ENCODE measurements around the gene RAD51B. TPM values are rescaled to one million over a fixed set of nuclear protein-coding genes. Genes with fewer than 3 reads are reported as not detected.

Gene RAD51B
- total RNA-seq, 1 experiment from 2014 or later, result 10.8 TPM

DNA sequence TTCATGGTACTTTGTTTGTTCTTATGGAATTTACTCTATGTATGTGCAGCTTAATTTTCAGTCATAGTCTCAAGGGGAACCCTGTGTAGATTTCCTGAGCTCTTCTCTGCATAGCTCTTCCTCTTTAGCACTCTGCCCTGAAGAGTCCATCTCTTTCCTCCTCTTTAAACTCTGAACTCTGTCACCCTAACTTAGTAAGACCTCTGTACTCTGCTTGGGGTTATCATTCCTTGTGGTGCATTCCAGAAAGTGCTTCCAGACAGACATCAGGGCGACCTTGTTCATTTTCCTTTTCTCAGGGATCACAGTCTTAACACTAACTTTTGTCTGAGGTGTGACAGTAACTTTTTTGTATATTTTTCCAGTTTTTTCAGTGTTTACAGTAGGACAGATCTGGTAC is 179.3 kb downstream of the RAD51B start:
- intact Hi-C loops (cut with micrococcal nuclease), result no loop called here
- H3K4me2 ChIP-seq (ENCODE audit: low read length), result no peak overlapping the region
- H4K20me1 ChIP-seq (ENCODE audit: low read length), result no peaks in the 10 kb centered on the region
- H2AFZ ChIP-seq (ENCODE audit: low read length), result no peak overlapping the region
- H3K9me2 ChIP-seq (replicated peaks; ENCODE audit: low read length), result no peaks in the 10 kb centered on the region
- CTCF ChIA-PET, result interaction anchor here (0.5 kb wide), 1 partner anchor 649 kb away, joined by 3 read pairs; no protein-coding TSS in a partner anchor
- no peak overlapping the region for H3K27ac ChIP-seq (ENCODE audit: low read length)
- DNase-seq, result no peak
- POLR2A ChIA-PET (ENCODE audit: unreplicated experiment), result interaction anchor here (0.6 to 0.7 kb wide), 2 partner anchors 181 to 834 kb away, joined by 3 to 6 read pairs; no protein-coding TSS in a partner anchor
- H3K79me2 ChIP-seq (ENCODE audit: low read length), result no peaks in the 10 kb centered on the region
- no TSS peak for BruUV-seq (replicated peaks)
- no peaks in the 10 kb centered on the region for H3K9me3 ChIP-seq (ENCODE audit: low read length)
- no peak overlapping the region for H3K9ac ChIP-seq (ENCODE audit: low read length)
- no peak for ATAC-seq
- TF ChIP-seq EZH2 (IDR thresholded peaks at IDR 0.05; ENCODE audit: low read length, unreplicated experiment) (no peak), EZH2phosphoT487 (IDR thresholded peaks at IDR 0.05; ENCODE audit: borderline replicate concordance, low read length) (no peak)
- TF ChIP-seq, protein P1, sequence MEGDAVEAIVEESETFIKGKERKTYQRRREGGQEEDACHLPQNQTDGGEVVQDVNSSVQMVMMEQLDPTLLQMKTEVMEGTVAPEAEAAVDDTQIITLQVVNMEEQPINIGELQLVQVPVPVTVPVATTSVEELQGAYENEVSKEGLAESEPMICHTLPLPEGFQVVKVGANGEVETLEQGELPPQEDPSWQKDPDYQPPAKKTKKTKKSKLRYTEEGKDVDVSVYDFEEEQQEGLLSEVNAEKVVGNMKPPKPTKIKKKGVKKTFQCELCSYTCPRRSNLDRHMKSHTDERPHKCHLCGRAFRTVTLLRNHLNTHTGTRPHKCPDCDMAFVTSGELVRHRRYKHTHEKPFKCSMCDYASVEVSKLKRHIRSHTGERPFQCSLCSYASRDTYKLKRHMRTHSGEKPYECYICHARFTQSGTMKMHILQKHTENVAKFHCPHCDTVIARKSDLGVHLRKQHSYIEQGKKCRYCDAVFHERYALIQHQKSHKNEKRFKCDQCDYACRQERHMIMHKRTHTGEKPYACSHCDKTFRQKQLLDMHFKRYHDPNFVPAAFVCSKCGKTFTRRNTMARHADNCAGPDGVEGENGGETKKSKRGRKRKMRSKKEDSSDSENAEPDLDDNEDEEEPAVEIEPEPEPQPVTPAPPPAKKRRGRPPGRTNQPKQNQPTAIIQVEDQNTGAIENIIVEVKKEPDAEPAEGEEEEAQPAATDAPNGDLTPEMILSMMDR (conservative IDR thresholded peaks at IDR 0.05; ENCODE audit: low read depth, low read length), result no peak
- peaks cover 20% of the 10 kb centered on the region for H3K4me1 ChIP-seq (ENCODE audit: insufficient read depth, low read length)
- no peaks in the 10 kb centered on the region for H3K27me3 ChIP-seq (ENCODE audit: low read length)
- H3K36me3 ChIP-seq (ENCODE audit: low read depth, low read length), result no peaks in the 10 kb centered on the region
- H3F3A ChIP-seq (ENCODE audit: low read length, unreplicated experiment), result no peaks in the 10 kb centered on the region
- H3K4me3 ChIP-seq (ENCODE audit: low read length), result no peak overlapping the region

DNA sequence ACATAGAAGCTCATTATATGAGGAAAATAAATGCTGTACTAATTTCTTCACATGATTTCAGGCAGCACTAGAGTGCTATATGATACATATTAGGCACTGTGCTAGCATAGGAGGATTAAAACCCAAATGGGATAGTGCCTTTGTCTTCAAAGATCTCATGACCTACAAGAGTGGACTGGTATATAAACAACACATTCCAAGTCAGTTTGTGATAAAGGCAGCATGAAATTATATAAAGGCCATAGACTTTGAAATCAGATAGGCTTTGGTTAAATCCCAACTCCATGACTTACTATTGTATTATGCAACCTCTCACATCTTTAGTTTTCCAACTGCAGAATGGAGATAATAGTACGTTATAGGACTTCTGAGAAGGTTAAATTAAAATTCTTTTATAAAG is 179.7 kb downstream of the RAD51B start:
- BruUV-seq (replicated peaks), result no TSS peak
- Histone ChIP-seq H4K20me1 (ENCODE audit: low read length) (no peaks in the 10 kb centered on the region), H3K4me3 (ENCODE audit: low read length) (no peak overlapping the region), H3K9me2 (replicated peaks; ENCODE audit: low read length) (no peaks in the 10 kb centered on the region), H3F3A (ENCODE audit: low read length, unreplicated experiment) (no peaks in the 10 kb centered on the region), H3K36me3 (ENCODE audit: low read depth, low read length) (no peaks in the 10 kb centered on the region), H3K27me3 (ENCODE audit: low read length) (no peaks in the 10 kb centered on the region), H3K4me1 (ENCODE audit: insufficient read depth, low read length) (peaks cover 20% of the 10 kb centered on the region), H2AFZ (ENCODE audit: low read length) (no peak overlapping the region), H3K4me2 (ENCODE audit: low read length) (peak overlapping the region; percentile 87), H3K9me3 (ENCODE audit: low read length) (no peaks in the 10 kb centered on the region), H3K79me2 (ENCODE audit: low read length) (no peaks in the 10 kb centered on the region), H3K9ac (ENCODE audit: low read length) (no peak overlapping the region), H3K27ac (ENCODE audit: low read length) (peak overlapping the region; percentile 64)
- intact Hi-C loops (cut with micrococcal nuclease), result no loop called here
- CTCF ChIA-PET, result no interaction called here
- peak; percentile 5 for ATAC-seq
- no peak for TF ChIP-seq EZH2phosphoT487 (IDR thresholded peaks at IDR 0.05; ENCODE audit: borderline replicate concordance, low read length)
- no peak for TF ChIP-seq EZH2 (IDR thresholded peaks at IDR 0.05; ENCODE audit: low read length, unreplicated experiment)
- TF ChIP-seq, protein P1 (conservative IDR thresholded peaks at IDR 0.05; ENCODE audit: low read depth, low read length), result no peak
- POLR2A ChIA-PET (ENCODE audit: unreplicated experiment), result interaction anchor here (0.6 to 0.7 kb wide), 2 partner anchors 181 to 833 kb away, joined by 3 to 6 read pairs; no protein-coding TSS in a partner anchor
- peak; percentile 19 for DNase-seq

DNA sequence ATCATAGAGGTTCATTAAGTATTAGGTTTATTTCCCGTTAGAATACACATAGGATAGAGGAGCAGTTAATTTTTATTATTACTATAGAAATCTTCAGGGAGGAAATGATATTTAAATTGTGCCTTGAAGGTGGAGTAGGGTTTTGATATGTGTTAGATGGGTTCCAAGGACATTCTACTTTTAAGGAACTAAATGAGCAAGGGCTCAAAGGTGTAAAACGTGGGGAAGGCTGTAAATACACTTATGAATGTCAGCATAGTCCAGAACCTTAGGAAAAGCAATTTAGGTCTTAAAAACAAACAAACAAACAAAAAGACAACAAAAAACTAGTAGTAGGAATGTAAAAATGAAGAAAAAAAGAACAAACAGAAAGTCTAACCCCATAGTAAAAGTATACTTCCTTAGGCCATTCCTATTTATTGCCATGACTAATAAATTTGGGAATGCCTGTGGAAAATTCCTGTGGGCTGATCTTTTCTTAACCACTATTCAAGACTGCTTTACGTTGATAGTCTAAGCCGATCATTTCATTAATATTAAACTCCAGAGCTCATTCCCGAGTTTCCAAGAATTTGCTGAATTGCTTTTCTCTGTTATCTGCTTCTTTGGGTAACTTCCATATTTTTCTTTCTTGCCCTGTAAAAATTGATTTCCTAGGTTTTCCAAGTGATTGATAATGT is 180.3 kb downstream of the RAD51B start:
- Histone ChIP-seq H3K4me2 (ENCODE audit: low read length) (peak overlapping the region; percentile 87), H3K4me3 (ENCODE audit: low read length) (peak overlapping the region; percentile 60), H3K9me2 (replicated peaks; ENCODE audit: low read length) (no peaks in the 10 kb centered on the region), H3K4me1 (ENCODE audit: insufficient read depth, low read length) (peaks cover 20% of the 10 kb centered on the region), H3F3A (ENCODE audit: low read length, unreplicated experiment) (no peaks in the 10 kb centered on the region), H3K79me2 (ENCODE audit: low read length) (no peaks in the 10 kb centered on the region), H2AFZ (ENCODE audit: low read length) (peak overlapping the region; percentile 63; the same call in 1 of the 2 replicates), H3K27me3 (ENCODE audit: low read length) (no peaks in the 10 kb centered on the region), H4K20me1 (ENCODE audit: low read length) (no peaks in the 10 kb centered on the region), H3K9ac (ENCODE audit: low read length) (peak overlapping the region; percentile 35), H3K9me3 (ENCODE audit: low read length) (no peaks in the 10 kb centered on the region), H3K36me3 (ENCODE audit: low read depth, low read length) (no peaks in the 10 kb centered on the region), H3K27ac (ENCODE audit: low read length) (peak overlapping the region; percentile 64)
- ATAC-seq (peak; percentile 99), DNase-seq (peak; percentile 92)
- ChIA-PET CTCF (no interaction called here), POLR2A (ENCODE audit: unreplicated experiment) (interaction anchor here (0.6 to 0.7 kb wide), 4 partner anchors 11 to 833 kb away, joined by 3 to 16 read pairs (median 4); no protein-coding TSS in a partner anchor)
- TF ChIP-seq, protein P1 (conservative IDR thresholded peaks at IDR 0.05; ENCODE audit: low read depth, low read length), result no peak
- TF ChIP-seq EZH2 (IDR thresholded peaks at IDR 0.05; ENCODE audit: low read length, unreplicated experiment), result no peak
- TF ChIP-seq EZH2phosphoT487 (IDR thresholded peaks at IDR 0.05; ENCODE audit: borderline replicate concordance, low read length), result no peak
- BruUV-seq (replicated peaks), result no TSS peak
- intact Hi-C loops (cut with micrococcal nuclease), result loop anchor here (1.0 to 5.0 kb wide), 4 partner anchors 16 to 157 kb away; no protein-coding TSS in a partner anchor

Data from PC-3 (cell line).